HL-60/S4 (cell line): ENCODE data around the gene ENTHD1.
"Not testable (repeated sequence)": the region's sequence is repeated elsewhere in the genome, so short reads cannot be mapped to it uniquely, and the experiment has no call there.

ENCODE experiments used
- in situ Hi-C: fragments of 300-500 bp; cut with MboI; formaldehyde crosslinking; loops from 2 replicates; pipeline ENCODE4 v1.14.3; 2022; ENCODE audit warnings: low sequenced_read_pairs

ENTHD1 gene

DNA sequence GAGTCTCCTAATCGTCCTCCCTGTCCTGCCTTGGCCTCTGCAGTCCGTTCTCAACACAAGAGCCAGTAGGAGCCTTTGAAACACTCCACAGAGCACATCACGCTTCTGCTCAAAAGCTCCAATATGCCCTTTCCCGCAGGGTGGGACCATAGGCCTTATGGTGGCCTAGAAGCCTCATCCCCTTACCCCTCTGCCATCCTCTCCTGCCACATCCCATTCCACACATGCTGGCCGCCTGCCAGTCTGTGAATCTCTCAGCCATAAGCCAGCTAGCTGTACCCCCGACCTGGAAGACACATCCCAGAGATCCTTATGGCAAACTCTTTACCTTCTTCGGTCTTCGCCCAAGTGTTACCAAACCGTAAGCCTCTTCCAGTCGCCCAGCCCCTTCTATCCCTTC lies 157.8 kb downstream of the ENTHD1 start:
- in situ Hi-C loops = no loop called here

DNA sequence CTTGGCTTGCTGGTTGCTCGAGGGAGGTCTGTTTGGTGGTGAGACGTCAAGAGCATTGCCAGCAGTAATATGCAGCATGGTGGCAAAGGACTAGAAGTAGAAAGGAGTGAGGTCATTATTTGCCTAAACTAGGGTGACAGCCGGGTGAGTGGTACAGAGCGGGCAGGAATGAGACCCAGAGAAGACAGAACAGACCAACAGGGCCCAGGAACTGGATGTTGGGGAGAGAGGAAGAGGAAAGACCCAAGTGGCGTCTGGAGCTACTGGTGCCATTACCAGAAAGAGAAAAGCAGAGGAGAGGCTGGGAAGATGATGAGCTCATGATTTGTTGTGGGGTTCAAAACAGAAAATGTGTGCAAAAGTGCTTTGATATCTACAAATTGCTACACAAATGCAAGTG lies 158.7 kb downstream of the ENTHD1 start:
- in situ Hi-C loops = no loop called here

DNA sequence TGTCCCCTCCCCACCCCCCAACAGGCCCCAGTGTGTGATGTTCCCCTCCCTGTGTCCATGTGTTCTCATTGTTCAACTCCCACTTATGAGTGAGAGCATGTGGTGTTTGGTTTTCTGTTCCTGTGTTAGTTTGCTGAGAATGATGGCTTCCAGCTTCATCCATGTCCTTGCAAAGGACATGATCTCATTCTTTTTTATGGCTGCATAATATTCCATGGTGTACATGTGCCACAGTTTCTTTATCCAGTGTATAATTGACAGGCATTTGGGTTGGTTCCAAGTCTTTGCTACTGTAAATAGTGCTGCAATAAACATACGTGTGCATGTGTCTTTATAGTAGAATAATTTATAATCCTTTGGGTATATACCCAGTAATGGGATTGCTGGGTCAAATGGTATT lies 159.5 kb downstream of the ENTHD1 start:
- in situ Hi-C loops = not testable (repeated sequence)

- in situ Hi-C loops = no loop called here
These were observed 160.4 kb downstream of the ENTHD1 start for GRCh38 chr22:39733191-39733590.

DNA sequence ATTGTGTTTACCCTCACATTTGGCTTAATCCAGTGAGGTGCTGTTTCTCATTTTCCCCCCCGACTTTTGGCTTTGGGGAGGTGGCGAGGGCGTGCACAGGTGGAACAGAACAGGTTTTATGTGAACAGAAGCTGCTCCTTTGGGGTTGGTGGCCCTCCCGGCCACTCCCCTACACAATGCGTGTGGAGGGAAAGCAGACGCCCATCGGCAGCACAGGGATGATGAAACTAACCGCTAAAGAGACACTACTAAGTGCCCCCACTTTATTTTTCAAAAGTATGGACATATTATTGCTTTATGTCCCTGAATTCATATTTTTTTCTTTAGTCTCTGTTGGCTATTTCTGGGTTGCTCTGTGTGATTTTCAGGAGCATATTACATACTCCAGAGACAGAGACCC lies 160.9 kb downstream of the ENTHD1 start:
- in situ Hi-C loops = no loop called here

DNA sequence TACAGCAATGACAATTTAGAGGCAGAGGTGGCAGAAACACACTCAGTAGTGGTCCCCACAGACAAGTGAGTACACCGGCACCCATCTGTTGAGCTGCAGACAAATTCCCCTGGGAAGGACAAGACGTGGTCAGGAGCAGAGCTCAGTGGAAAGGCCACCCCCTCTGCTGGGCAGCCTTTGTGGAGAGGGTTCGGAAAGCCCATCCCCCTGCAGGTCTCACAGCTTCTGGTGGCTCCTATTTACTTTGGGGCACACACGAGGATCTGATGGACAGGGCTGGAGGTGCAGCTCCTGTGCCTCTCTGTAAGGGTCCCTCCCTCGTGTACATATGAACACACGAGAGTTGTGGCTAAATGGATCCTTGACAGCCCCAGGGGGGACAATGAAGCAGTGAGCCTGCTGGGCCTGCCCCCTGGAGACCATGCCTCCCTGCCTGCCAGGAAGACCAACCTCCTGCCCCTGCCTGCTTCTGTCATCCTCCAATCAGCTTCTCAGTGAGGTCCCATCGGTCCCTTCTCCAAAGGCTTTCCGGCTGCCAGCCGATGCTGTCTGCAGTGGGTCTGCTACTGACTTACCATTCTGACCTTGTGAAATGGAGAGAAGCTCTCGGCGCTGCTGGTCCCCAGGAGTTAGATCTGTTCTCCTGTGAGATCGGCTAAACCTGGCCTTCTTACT lies 161.5 kb downstream of the ENTHD1 start:
- in situ Hi-C loops = no loop called here

DNA sequence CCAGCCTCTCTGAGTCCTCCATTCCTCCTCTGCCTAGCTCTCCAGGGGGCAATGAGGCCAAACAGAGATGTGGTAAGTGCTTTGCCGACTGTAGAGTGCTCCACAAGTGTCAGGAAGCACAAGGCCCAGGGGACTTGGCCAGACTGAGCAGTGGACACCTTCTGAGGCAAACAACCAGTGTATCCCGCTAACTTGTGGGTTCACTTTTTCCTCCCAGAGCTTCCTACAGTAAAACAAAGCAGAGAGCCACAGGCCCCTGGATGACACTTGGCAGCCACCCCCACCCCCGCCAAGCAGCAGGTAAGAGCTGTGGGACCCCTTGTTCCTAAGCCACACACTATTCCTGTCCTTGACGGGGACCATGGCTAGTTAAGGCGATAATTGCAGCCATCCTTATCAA lies 162.1 kb downstream of the ENTHD1 start:
- in situ Hi-C loops = no loop called here

- in situ Hi-C loops = no loop called here
These were observed 164.2 kb downstream of the ENTHD1 start for GRCh38 chr22:39729141-39729934.

GRCh38 chr22:39728236-39728860 lies 165.2 kb downstream of the ENTHD1 start:
- in situ Hi-C loops = no loop called here

DNA sequence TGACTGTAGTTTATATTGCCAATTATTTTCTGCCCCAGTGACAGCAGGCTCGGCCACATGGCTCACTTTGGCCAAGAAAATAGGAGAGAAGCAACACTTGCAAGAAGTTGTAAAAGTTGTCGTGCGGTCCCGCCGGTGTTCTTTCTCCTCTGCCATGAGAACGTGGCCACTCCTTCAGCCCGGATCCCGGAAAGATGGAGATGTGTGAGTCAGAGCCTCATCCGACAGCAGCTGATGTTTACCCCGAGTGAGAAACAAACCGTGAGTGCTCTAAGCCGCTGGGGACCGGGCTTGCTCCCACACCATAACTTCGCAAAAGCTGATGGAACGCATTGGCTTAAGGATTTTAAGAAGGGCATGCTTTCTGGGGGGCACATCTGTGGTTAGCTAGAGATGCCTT lies 166.0 kb downstream of the ENTHD1 start:
- in situ Hi-C loops = no loop called here

DNA sequence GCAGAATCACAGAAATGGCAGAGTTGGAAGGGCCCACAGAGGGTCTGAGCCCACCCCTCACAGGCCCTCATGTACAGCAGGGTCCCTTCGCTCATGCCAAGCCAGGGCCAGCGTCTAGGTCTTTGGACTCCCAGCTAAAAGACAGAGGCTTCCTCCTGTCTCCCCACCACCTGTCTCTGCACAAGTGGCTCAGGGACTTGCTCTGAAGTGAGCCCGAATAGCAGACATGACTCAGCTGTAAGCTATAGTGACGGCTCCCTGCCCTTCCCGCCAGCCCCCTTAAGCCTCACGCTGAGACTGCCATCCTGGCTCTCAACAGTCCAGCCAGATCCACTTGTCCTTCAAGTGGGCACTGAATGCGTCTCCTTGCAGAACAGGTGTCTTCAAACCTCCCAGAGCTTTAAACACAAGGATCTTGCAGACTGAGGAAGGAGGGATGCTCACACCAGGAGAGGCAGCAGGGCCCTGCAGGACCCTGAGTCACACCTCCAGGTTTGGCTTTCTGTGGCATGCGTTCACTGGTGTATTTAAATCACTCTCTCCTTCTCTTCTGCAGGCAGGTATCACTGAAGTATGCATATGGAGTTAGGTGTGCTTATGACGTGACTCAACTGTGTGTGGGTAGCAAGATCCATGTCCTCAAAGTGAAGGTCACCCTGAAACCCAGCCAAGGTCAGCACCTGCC lies 168.1 kb downstream of the ENTHD1 start:
- in situ Hi-C loops = no loop called here

DNA sequence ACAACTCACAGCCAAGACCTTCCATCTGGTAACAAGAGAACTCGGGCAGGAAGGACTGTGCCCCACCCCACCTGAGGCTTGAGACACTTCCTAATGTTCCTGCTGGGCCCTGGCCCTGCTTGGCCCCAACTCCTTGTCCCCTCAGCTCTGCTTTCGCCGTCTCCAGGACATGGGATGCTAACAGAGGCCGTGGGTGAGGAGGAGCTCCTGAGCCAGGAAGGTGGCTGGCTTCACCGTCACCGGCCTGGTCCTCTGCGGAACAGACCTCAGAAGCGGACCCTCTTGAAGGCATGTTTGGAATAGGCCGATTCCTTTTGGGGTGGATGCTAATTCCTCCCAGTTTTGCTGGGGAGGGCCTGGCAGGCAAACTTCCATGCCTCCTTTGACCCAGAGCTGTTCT lies 168.7 kb downstream of the ENTHD1 start:
- in situ Hi-C loops = no loop called here

GRCh38 chr22:39724390-39724789 lies 169.2 kb downstream of the ENTHD1 start:
- in situ Hi-C loops = no loop called here

- in situ Hi-C loops = no loop called here
These were observed 169.6 kb downstream of the ENTHD1 start for GRCh38 chr22:39723899-39724351.

GRCh38 chr22:39723463-39723862 lies 170.1 kb downstream of the ENTHD1 start:
- in situ Hi-C loops = no loop called here

- in situ Hi-C loops = no loop called here
These were observed 171.1 kb downstream of the ENTHD1 start for GRCh38 chr22:39722501-39722900.

- in situ Hi-C loops = no loop called here
These were observed 171.6 kb downstream of the ENTHD1 start for GRCh38 chr22:39722032-39722325.

DNA sequence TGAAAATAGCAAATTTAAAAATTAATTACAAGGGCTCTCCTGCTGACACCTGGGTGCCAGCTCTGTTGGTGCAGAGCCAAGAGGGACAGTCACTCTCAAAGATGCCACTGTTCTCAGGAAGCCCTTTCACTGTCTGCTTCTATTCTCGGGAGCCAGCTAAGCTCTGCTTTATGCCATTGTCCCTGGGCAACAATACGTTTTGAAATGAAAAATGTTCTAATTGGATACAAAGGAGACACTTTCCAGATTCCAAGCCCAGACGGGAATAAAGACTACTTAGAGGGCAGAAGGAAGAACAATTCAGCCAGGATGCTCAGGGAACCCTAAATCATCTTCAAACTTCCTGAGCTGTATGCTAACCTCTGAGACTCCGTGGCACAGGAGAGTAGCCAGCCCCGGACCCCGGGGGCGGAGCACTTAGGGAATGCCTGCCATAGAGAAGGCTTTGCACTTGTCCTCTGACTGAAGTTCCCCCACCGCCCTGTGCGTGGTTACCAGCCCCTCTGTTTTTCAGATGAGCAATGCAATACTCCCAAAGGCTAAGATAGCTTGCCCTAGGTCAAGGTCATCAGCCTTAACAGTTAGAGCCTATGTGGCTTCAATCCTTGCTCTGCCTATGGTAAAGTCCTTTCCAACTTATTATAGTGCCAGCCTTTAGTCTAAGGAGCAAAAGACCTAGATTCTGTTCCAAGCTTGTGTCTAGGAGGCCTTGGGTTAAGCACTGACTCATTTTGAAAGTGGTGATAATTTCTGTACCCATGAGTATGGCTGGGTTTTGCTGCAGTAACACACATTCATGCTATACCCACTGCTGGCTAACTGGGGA lies 172.1 kb downstream of the ENTHD1 start:
- in situ Hi-C loops = no loop called here

GRCh38 chr22:39719559-39720450 lies 173.8 kb downstream of the ENTHD1 start:
- in situ Hi-C loops = no loop called here
